ENCODE measurements around the gene NXN. TPM values are rescaled to one million over a fixed set of nuclear protein-coding genes. Genes with fewer than 3 reads are reported as not detected.

The NXN gene
- total RNA-seq, 1 experiment from 2014 or later, result 20.8 TPM

GRCh38 chr17:1010086-1010450, 30.5 kb upstream of the NXN start:
- no TSS peak for BruUV-seq (replicated peaks)
- Histone ChIP-seq H3K9me3 (ENCODE audit: low read length) (no peaks in the 10 kb centered on the region), H3K79me2 (ENCODE audit: low read length) (no peaks in the 10 kb centered on the region), H3K27me3 (ENCODE audit: low read length) (no peaks in the 10 kb centered on the region), H3K4me1 (ENCODE audit: insufficient read depth, low read length) (no peaks in the 10 kb centered on the region), H4K20me1 (ENCODE audit: low read length) (no peaks in the 10 kb centered on the region), H3K9me2 (replicated peaks; ENCODE audit: low read length) (no peaks in the 10 kb centered on the region), H3K36me3 (ENCODE audit: low read depth, low read length) (no peaks in the 10 kb centered on the region), H2AFZ (ENCODE audit: low read length) (no peak overlapping the region), H3K9ac (ENCODE audit: low read length) (no peak overlapping the region), H3K27ac (ENCODE audit: low read length) (no peak overlapping the region), H3K4me3 (ENCODE audit: low read length) (no peak overlapping the region), H3F3A (ENCODE audit: low read length, unreplicated experiment) (no peaks in the 10 kb centered on the region), H3K4me2 (ENCODE audit: low read length) (no peak overlapping the region)
- ATAC-seq (no peak), DNase-seq (no peak)
- CTCF ChIA-PET, result no interaction called here
- intact Hi-C loops (cut with micrococcal nuclease), result no loop called here
- POLR2A ChIA-PET (ENCODE audit: unreplicated experiment), result no interaction called here
- TF ChIP-seq CTCF (conservative IDR thresholded peaks at IDR 0.05; ENCODE audit: low read depth, low read length) (no peak), EZH2 (IDR thresholded peaks at IDR 0.05; ENCODE audit: low read length, unreplicated experiment) (no peak), EZH2phosphoT487 (IDR thresholded peaks at IDR 0.05; ENCODE audit: borderline replicate concordance, low read length) (no peak)

- H3K9ac ChIP-seq (ENCODE audit: low read length), result no peak overlapping the region
- no peak overlapping the region for H3K4me3 ChIP-seq (ENCODE audit: low read length)
- no peaks in the 10 kb centered on the region for H3K79me2 ChIP-seq (ENCODE audit: low read length)
- no peak overlapping the region for H3K4me2 ChIP-seq (ENCODE audit: low read length)
- no peaks in the 10 kb centered on the region for H4K20me1 ChIP-seq (ENCODE audit: low read length)
- H3K9me2 ChIP-seq (replicated peaks; ENCODE audit: low read length), result no peaks in the 10 kb centered on the region
- DNase-seq (no peak), ATAC-seq (no peak)
- H3K27ac ChIP-seq (ENCODE audit: low read length), result no peak overlapping the region
- BruUV-seq (replicated peaks), result no TSS peak
- no peaks in the 10 kb centered on the region for H3K4me1 ChIP-seq (ENCODE audit: insufficient read depth, low read length)
- H3K9me3 ChIP-seq (ENCODE audit: low read length), result no peaks in the 10 kb centered on the region
- no peak overlapping the region for H2AFZ ChIP-seq (ENCODE audit: low read length)
- intact Hi-C loops (cut with micrococcal nuclease), result no loop called here
- no peak for TF ChIP-seq EZH2phosphoT487 (IDR thresholded peaks at IDR 0.05; ENCODE audit: borderline replicate concordance, low read length)
- TF ChIP-seq CTCF (conservative IDR thresholded peaks at IDR 0.05; ENCODE audit: low read depth, low read length), result no peak
- no peak for TF ChIP-seq EZH2 (IDR thresholded peaks at IDR 0.05; ENCODE audit: low read length, unreplicated experiment)
- no peaks in the 10 kb centered on the region for H3K27me3 ChIP-seq (ENCODE audit: low read length)
- CTCF ChIA-PET, result no interaction called here
- POLR2A ChIA-PET (ENCODE audit: unreplicated experiment), result no interaction called here
- no peaks in the 10 kb centered on the region for H3K36me3 ChIP-seq (ENCODE audit: low read depth, low read length)
- no peaks in the 10 kb centered on the region for H3F3A ChIP-seq (ENCODE audit: low read length, unreplicated experiment)
Observed at GRCh38 chr17:1009229-1010085, 29.9 kb upstream of the NXN start.

- Histone ChIP-seq H3F3A (ENCODE audit: low read length, unreplicated experiment) (no peaks in the 10 kb centered on the region), H3K27ac (ENCODE audit: low read length) (no peak overlapping the region), H3K27me3 (ENCODE audit: low read length) (no peaks in the 10 kb centered on the region), H3K9ac (ENCODE audit: low read length) (no peak overlapping the region), H3K9me3 (ENCODE audit: low read length) (no peaks in the 10 kb centered on the region), H3K36me3 (ENCODE audit: low read depth, low read length) (no peaks in the 10 kb centered on the region), H3K79me2 (ENCODE audit: low read length) (no peaks in the 10 kb centered on the region), H3K4me2 (ENCODE audit: low read length) (no peak overlapping the region), H2AFZ (ENCODE audit: low read length) (no peak overlapping the region), H3K9me2 (replicated peaks; ENCODE audit: low read length) (no peaks in the 10 kb centered on the region), H4K20me1 (ENCODE audit: low read length) (no peaks in the 10 kb centered on the region), H3K4me3 (ENCODE audit: low read length) (no peak overlapping the region), H3K4me1 (ENCODE audit: insufficient read depth, low read length) (no peaks in the 10 kb centered on the region)
- no peak for TF ChIP-seq EZH2phosphoT487 (IDR thresholded peaks at IDR 0.05; ENCODE audit: borderline replicate concordance, low read length)
- TF ChIP-seq CTCF (conservative IDR thresholded peaks at IDR 0.05; ENCODE audit: low read depth, low read length), result no peak
- no peak for TF ChIP-seq EZH2 (IDR thresholded peaks at IDR 0.05; ENCODE audit: low read length, unreplicated experiment)
- CTCF ChIA-PET, result no interaction called here
- intact Hi-C loops (cut with micrococcal nuclease), result no loop called here
- ATAC-seq (no peak), DNase-seq (no peak)
- BruUV-seq (replicated peaks), result no TSS peak
- POLR2A ChIA-PET (ENCODE audit: unreplicated experiment), result no interaction called here
Observed at GRCh38 chr17:1008008-1008761, 28.6 kb upstream of the NXN start.
